ENCODE data around the gene MOSMO.
"Not testable (repeated sequence)": the region's sequence is repeated elsewhere in the genome, so short reads cannot be mapped to it uniquely, and the experiment has no call there.

MOSMO gene

DNA sequence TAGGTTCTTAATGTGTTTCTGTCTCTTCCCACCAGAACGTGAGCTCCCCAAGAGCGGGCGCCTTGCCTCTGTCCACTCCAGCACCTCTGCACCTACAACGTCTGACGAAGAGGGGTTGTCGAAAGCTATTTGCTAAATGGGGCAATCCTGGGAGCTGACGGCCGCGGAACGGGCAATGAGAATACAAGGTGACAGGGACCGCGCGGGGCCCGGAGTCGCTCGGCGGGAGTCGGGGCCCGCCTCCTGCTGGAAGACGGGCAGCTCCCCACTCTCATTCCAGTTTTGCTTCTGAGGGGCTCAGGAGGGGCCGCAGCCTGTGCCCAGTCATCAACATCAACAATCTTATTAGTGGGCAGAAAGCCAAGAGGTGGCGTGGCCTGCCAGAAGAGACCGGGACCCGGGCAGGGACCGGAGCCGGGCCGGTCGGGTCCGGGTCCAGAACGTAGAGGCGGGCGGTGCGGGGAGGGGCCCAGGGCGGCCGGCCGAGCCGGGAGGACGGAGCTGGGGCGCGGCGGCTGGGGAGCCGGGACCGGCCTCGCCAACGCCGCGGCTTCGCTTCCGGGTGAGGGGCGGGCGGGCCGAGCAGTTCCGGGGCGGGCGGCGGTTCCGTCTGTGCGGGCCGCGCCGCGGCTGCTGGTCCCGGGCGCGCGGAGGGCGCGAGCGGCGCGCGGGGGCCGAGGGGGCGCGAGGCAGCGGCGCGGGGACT is at the start of gene MOSMO:
TSS of gene MOSMO (plus strand) at position 603 of the 706 bp plus-strand sequence. CDS start 191 bp downstream, outside the sequence.
- DNase-seq, result peak; percentile 83

DNA sequence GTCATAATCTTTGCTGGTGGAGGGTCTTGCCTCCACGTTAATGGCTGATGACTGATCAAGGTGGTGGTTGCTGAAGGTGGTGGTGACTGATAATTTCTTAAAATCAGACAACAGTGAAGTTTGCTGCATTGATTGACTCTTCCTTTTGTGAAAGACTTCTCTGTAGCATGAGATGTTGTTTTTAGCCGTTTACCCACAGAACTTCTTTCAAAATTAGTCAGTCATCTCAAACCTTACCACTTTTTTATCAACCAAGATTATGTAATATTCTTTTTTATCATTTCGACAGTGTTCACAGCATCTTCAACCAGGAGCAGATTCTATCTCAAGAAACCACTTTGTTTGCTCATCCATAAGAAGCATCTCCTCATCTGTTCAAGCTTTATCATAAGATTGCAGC is 48.9 kb upstream of the MOSMO start:
- no peak for DNase-seq

DNA sequence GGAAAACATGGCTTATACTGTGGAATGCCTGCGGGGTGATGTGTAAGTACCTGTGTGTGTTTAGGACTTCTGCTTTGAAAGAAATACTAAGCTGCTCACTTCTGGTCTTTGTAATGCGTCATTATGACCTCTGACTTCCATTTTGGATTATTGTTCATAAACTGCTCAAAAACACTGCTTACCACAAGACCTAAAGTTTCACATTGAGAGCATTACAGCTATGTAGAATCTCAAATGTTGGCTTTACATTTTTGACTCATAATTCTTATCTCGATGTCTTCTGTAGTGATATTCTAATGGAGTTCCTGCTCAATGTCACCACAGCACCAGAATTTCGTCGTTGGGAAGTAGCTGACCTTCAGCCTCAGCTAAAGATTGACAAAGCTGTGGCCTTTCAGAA is 45.4 kb upstream of the MOSMO start:
- no peak for DNase-seq

DNA sequence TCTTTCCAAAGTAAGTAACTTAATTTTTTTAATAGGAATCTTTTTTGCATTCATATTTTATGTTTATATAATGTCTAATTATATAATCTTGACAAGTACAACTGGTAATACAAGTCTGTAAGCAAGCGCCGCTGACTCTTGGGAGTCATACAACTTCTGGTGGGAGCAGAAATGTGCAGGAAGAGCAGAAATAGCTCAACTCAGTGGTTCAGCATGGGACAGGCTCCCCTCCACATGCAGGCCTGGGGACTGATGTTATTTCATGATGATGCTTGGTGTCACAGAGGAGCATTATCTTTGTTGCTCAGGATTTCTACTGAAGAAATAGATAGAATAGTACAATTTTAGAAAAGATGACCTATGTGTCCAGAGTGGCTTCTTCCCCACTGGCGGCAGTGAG is 44.0 kb upstream of the MOSMO start:
- DNase-seq, result no peak

DNA sequence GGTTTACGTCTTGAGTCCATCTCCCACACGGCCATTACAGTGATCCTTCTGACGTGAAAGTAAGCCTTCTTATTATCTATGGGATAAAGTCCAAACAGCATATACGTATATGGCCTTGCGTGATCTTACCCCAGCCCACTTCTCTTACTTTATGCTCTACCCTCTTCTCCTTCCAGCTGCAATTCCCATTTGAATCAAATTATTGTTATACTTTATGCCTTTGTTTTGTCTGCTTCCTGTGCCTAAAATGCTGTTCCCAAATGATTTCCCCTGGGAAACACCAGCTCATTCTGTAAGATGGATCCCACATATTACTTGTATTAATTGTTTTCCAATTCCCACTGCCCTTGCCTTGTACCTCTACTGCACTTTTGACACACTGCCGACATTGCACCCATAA is 43.6 kb upstream of the MOSMO start:
- no peak for DNase-seq

DNA sequence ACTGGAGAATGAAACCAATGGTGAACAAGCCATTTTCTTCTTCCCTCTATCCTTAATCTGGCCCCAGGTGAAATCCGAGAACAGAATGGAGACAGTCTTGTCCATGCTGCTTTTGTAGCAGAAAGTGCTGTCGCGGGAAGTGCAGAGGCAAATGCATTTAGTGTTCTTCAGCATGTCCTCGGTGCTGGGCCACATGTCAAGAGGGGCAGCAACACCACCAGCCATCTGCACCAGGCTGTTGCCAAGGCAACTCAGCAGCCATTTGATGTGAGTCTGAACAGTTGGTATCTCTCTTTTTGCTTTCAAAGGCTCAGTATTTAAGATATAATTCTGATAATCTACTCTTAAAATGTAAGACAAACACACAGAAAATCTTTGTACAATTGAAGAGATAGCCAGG is 36.1 kb upstream of the MOSMO start:
- no peak for DNase-seq

DNA sequence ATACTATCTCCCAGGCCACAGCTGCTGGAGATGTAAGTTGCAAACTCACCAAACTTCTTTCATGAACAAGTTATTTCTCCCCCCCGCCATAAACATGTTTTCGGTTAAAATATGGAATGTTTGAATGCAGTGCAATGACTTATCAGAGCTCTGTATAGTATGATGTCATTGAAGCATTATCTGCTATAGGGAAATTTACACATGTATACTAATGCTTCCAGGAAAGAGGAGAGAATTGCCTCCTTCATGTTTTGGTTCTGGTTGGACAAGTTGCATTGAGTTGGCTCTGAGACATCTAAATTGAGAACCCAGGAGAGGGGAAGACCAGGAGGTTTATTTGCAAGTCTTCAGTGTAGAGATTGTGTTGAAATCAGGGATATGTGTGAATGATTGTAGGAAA is 34.0 kb upstream of the MOSMO start:
- no peak for DNase-seq

DNA sequence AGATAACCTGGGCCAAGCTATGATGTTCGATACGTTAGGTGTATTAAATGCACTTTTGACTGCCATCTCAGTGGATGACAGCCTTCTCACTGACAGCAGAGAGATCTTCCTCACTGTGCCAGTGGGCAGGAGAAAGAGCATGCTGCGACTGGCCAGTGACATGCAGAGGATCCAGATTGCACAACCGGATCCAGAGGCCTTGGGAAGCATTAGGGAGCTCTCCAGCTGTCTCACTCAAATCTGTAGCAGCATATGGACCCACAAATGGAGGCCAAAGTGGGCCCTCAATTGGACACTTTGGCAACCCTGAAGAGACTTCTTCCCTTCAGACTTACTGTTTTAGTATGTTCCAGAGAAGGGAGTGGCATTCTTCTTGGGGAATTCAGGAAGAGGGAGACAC is 27.9 kb upstream of the MOSMO start:
- DNase-seq, result no peak

DNA sequence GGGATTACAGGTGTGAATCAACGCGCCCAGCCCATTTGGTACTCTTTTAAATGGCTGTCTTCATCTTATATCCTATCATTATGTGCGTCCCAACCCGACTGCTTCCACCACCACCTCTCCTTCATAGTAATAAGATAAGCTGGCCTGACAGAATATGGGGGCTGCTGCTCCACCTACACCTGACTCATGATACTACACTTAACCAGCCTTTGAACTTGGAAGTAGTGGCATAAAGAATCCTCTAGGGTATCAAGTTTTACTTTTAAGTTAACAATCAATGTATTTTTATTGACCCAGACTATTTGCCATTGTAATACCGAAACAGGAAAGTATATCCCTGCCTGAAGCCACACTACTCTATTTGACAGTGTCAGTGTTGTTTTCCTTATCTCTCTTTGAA is 25.8 kb upstream of the MOSMO start:
- no peak for DNase-seq

DNA sequence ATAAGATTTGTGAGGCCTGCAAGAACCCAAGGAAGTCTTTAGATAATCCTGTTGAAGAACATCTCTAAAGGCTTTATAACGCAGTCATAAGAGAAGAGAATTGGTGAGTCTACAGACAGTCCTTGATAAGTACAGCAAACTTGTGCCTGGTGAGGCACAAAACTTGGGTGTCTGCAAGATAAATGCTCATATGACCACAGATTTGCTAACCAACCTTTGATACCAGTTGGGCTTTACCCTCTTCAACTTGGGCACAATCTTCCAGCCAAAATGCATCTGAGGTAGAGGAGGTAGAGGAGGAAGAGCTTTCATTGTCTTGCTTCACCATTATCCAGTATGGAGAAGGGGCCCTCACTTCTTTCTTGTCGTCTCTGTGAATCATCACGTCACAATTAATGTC is 23.8 kb upstream of the MOSMO start:
- no peak for DNase-seq

DNA sequence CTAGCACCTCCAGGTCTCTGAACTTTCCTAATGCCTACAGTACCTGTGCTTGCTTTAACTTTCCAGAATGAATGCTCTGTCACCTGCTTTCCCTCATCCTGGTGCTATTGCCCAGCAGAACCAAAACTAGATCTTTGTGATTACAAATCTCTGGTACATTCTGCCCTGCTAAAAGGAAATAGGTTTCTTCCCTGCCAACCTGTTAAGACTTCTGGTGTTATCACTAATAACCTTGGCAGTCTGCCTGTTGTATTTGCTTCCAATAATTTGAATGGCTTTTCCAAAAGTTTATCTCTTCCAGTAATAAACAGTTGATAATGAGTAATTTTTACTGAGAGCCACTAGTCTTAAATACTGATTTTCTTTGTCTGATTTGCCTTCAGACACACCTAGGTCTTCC is 22.4 kb upstream of the MOSMO start:
- DNase-seq, result no peak

DNA sequence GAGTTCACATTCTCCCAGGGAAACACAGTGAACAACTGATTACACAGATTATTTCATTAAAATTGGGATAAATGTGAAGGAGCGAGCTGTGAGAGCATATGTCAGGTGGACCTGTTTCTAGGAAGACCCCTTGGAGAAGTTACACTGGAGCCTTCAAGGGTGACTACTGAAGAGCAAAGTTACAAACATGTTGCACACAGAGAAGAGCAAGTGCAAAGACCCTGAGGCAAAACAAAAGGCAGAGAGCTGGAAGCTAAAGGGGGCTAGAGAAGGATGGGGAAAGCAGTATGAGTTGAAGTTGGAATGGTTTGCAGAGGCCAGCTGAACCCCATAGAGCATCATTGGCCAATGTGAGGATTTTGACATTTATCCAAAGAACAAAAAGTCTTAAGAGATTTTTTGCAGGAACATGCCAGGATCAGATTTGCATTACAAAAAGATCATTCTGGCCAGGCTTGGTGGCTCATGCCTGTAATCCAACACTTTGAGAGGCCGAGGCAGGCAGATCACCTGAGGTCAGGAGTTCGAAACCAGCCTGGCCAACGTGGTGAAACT is 21.1 kb upstream of the MOSMO start:
- DNase-seq, result no peak

DNA sequence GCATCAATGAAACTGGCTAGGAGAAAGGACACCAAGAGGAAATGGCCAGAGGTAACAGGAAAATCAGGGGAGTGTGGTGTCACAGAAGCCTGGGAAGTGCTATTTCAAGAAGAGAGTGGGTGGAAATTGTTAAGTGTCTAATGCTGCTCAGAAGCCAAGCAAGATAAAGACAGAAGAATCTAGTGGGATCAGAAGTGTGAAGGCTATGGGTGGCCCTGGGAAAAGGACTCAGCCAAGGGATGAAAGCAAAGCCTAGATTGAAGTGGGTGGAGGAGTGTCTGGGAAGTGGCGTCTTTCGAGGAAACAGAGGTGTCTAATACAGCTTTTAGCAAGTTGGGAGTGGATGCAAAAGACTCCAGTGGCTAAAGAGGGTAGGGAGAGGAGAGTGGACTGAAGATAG is 20.4 kb upstream of the MOSMO start:
- DNase-seq, result no peak

DNA sequence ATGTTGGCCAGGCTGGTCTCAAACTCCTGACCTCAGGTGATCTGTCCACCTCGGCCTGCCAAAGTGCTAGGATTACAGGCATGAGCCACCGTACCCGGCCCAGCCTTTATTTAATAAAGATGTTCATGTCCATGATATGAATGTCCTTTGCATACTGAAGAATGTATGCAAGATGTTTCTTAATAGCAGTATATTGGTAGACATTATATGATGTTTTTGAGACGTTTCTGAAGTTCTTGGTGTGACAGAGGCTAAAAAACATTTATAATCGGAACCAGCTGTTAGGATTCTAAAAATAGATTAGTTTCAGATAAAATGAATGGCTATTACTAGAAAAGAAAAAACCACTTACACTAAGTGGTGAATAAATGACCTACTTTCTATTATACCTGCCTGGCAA is 18.8 kb upstream of the MOSMO start:
- DNase-seq, result no peak

DNA sequence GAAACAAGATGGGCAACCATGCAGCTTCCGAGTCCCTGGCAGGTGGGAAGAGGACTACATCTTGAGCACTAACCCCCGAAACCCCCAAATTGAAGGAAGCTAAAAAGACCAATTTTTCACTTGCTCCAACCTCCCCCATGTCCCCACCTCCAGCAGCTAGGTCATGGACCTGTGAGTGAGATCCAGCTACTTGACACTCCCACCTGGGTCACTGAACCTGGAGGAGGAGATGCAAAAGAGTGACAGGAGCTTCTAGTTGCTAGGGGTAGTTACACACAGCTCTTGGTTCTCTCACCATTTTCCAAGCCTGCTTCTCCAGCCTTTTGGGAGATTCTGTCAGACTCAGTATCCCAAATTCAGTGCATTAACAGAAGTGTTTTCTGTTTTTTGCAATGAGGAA is 18.2 kb upstream of the MOSMO start:
- no peak for DNase-seq

DNA sequence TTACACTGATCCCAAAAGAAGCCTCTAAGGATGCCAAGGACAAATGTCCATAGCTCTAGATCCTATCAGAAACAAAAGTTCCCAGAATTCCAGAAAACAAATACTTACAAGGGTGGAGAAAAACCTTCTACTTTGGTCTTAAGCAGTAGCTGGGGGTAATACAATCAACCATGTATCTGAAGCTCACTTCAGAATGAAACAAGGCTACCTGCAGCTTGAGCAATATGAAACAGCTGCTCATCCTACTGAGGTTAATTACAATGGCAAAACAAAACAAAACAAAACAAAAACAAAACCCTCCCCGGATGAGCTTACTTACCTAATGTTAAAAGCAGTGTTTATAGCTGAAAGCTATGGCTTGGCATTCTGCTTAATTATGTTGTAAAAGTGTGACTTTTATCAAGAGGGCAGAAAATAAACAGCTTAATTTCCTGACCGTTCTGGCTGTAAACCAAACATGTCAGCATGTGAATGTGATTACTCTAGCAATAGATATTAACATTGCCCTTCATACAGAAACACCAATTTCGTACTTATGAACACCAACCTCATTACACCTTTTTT is 17.4 kb upstream of the MOSMO start:
- no peak for DNase-seq

DNA sequence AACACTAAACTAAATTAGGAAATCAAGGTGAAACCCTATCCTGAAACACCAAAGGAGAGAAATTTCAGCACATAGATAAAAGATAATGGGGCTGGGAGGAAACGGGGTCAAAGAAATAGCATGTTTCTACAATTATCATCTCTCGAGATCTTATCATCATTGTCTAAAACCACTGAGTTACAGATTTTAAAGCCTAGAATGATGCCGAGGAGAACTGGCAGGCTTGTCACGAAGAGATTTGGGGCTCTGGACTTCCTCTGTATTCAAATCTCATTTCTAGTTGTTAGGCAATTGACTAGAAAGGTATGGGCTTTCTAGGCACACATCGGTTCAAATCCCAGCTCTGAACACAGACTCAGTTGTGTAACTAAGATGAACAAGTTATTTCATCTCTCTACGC is 16.3 kb upstream of the MOSMO start:
- DNase-seq, result no peak

DNA sequence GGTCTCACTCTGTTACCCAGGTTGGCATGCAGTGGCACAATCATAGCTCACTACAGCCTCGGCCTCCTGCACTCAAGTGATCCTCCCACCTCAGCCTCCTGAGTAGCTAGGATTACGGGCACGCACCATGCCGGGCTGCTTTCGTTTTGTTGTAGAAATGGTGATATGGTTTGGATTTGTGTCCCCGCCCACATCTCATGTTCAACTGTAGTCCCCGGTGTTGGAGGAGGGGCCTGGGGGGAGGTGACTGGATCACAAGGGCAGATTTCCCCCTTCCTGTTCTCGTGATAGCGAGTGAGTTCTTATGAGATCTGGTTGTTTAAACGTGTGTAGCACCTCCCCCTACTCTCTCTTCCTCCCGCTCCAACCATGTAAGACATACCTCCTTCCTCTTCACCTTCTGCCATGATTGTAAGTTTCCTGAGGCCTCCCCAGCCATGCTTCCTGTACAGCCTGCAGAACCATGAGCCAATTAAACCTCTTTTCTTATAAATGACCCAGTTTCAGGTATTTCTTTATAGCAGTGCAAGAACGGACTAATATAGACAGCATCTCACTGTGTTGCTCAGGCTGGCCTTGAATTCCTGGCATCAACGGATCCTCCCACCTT is 12.9 kb upstream of the MOSMO start:
- DNase-seq, result no peak

DNA sequence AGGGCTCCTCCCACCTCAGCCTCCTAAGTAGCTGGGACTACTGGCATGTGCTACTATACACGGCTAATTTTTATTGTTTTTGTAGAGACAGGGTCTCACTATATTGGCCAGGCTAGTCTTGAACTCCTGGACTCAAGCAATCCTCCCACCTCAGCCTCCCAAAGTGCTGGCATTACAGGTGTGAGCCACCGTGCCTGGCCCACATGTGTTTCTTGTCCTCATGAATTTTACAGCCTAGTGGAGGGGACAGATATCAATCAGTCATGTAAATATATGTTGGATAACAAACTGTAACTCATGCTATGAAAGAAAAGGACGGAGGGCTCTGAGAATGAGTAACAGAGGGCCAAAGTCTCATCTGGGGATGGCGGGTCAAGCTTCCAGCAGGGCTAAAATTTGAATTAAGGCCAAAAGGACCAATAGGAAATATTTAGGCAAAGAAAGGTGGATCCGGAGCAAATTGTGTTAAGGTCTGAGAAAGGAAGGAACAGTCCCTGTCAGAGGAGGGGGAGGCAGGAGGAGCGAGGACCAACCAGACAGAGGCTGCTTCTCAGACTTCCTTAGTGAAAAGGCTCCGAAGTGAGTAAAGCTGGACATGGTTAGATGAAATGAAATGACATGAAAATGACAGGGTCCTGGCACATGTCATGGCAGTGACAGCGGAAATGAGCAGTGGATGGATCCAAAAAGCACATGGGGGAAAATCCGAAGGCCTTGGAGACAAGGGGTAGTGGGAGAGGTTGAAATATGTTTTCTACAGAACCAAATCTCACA is 10.8 kb upstream of the MOSMO start:
- DNase-seq, result no peak

DNA sequence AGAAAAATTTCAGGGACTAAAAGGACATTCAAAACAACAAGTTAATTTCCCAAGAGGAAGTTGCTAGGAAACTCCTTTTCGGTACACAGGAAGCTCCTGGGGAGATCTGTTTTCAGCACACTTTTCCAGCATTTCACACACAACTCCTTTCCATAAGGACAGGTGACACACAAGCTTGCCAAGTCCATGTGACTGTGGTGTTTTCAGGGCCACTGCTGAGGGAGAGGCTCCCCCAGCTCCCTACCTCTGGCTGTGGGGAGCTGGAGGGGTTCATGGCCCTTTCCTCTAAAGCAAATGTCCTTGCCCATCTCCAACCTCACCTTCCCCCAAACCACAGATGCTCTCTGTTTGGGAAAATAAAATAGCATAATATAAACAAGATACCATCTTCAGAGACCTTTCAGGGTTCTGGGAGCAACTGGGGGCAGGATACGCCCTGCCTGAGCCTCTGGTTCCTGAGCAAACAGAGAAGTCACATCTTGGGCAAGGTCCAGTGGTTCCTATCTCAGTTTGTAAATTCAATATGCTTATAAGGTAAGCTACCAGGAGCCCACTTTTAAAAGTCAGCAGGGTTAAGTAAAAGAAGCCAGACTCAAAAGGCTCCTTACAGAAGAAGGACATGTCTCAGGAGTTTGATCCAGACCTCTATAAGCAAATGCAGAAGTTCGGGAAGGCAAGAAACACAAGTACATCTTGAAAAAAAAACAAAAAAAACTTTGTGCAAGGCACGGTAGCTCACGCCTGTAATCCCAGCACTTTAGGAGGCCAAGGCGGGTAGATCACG is 10.0 kb upstream of the MOSMO start:
- DNase-seq, result no peak

DNA sequence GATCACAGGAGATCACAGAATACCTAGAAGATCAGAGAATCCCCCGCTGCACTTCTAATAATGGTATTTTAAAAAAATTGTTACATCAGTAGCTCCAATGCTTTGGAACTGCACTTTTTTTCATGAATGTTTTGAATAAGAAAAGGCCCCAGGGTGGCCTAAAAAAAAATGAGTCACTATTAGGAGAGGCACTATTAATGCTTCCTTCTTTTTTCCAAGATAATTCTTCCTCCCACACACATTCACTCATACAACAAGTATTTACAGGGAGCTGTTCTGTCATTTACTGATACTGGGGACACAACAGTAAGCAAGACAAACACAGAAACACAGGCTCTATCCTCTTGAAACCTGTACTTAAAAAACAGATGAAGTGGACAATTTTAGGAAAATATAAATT is 6.3 kb upstream of the MOSMO start:
- no peak for DNase-seq

DNA sequence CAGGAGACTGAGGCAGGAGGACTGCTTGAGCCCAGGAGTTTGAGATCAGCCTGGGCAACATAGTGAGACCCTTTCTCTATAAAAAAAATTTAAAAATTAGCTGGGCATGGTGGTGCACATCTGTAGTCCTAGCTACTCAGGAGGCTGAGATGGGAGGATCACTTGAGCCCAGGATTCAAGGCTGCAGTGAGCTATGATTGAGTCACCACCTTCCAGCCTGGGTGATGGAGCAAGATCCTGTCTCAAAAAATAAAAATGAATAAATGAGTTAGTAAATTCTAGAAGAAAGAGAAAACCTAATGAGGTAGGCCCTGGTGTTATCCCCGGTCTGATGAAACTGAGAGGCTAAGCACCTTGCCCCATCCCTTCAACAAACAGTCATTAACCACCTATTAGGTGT is 5.9 kb upstream of the MOSMO start:
- not testable (repeated sequence) for DNase-seq

DNA sequence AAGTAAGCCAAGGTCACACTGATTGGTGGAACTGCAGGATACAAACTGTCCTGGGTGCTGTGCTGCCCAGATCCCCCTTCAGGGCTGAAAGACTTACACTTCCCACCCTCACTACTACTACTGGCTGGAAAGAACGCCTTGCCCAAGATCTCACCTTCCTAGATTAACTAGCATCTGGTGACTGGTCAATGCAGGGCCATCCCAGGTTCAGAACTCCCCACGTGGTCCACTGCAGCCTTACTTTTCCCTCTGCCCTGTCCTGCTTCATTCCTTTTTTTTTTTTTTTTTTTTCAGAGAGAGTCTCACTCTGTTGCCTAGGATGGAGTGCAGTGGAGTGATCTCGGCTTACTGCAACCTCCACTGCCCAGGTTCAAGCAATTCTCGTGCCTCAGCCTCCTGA is 4.7 kb upstream of the MOSMO start:
- no peak for DNase-seq
